ENCODE results near the gene FREM1. TPM values are rescaled to one million over a fixed set of nuclear protein-coding genes. Genes with fewer than 3 reads are reported as not detected.

Gene FREM1
- total and polyA plus RNA-seq, 2 of the 4 experiments (the other 2 are of a cell fraction): under 0.01 TPM; not detected in 1

- no TSS peak for BruUV-seq (replicated peaks)
- ATAC-seq (ENCODE audit: low read depth): no peak
Measured at GRCh38 chr9:14888272-14888671, 22.0 kb downstream of the FREM1 start.

More at GRCh38 chr9:14888272-14888671, 22.0 kb downstream of the FREM1 start:
- no peak for DNase-seq
- Histone ChIP-seq H3K9me3 (ENCODE audit: control insufficient read depth, insufficient read depth, low read length) (no peaks in the 10 kb centered on the region), H3K14ac (replicated peaks; ENCODE audit: low read depth, low read length) (no peak overlapping the region), H3K4me1 (ENCODE audit: control insufficient read depth, insufficient read depth, low read length) (no peaks in the 10 kb centered on the region), H3K36me3 (ENCODE audit: control insufficient read depth, insufficient read depth, low read length) (no peaks in the 10 kb centered on the region), H2BK5ac (ENCODE audit: low read depth, low read length, poor library complexity, severe bottlenecking) (no peak overlapping the region), H3K79me1 (ENCODE audit: low read depth in 1 of 2, low read length in 2 of 2) (no peaks in the 10 kb centered on the region), H2BK15ac (ENCODE audit: low read depth, low read length) (no peak overlapping the region), H2AFZ (replicated peaks; ENCODE audit: low read length, poor library complexity) (no peak overlapping the region), H2BK120ac (ENCODE audit: low read depth, low read length) (no peak overlapping the region), H2AK9ac (replicated peaks; ENCODE audit: low read depth, low read length, poor library complexity) (no peak overlapping the region), H4K5ac (ENCODE audit: low read depth, low read length) (no peak overlapping the region), H3K4ac (ENCODE audit: low read depth, low read length) (no peak overlapping the region), H3K27me3 (ENCODE audit: control insufficient read depth, insufficient read depth, low read length) (no peaks in the 10 kb centered on the region), H3K23ac (ENCODE audit: low read depth, low read length) (no peak overlapping the region), H3K4me3 (ENCODE audit: insufficient read depth, low read depth, low read length) (no peak overlapping the region), H3K9ac (ENCODE audit: low read depth, low read length) (no peak overlapping the region), H3K56ac (ENCODE audit: extremely low read depth, insufficient read depth, low read length) (no peak overlapping the region), H4K8ac (ENCODE audit: low read depth in 2 of 2, low read length in 2 of 2) (no peak overlapping the region), H3K18ac (ENCODE audit: low read depth, low read length) (no peak overlapping the region), H2AK5ac (ENCODE audit: low read depth, low read length) (no peak overlapping the region), H3K9me1 (ENCODE audit: insufficient read depth, low read length) (no peaks in the 10 kb centered on the region), H4K91ac (ENCODE audit: insufficient read depth, low read depth, low read length) (no peak overlapping the region), H3K27ac (ENCODE audit: insufficient read depth, low read length) (no peak overlapping the region), H4K20me1 (ENCODE audit: insufficient read depth, low read length) (no peaks in the 10 kb centered on the region), H2BK20ac (ENCODE audit: low read depth, low read length) (no peak overlapping the region), H3K4me2 (ENCODE audit: low read depth, low read length) (no peak overlapping the region)
- dilution Hi-C loops (cut with HindIII; ENCODE audit: low sequenced_read_pairs, unreplicated experiment) (no loop called here), intact Hi-C loops (cut with micrococcal nuclease) (no loop called here), in situ Hi-C loops (cut with MboI; ENCODE audit: low sequenced_read_pairs) (no loop called here)
- POLR2A ChIA-PET (ENCODE audit: unreplicated experiment): no interaction called here
- no CpG with 5 or more reads among the region's 1 CpG for WGBS, 2 experiments (ENCODE audit: extremely low coverage in 2 of 2, insufficient read length in 1 of 2)
- CTCF ChIA-PET: no interaction called here
- TF ChIP-seq CHD1 (IDR thresholded peaks at IDR 0.05; ENCODE audit: low read depth, low read length): no peak
- no peak for TF ChIP-seq CEBPB (IDR thresholded peaks at IDR 0.05; ENCODE audit: low read depth, low read length)
- TF ChIP-seq MXI1 (IDR thresholded peaks at IDR 0.05; ENCODE audit: borderline replicate concordance, low read depth, low read length): no peak
- no peak for TF ChIP-seq USF2 (IDR thresholded peaks at IDR 0.05; ENCODE audit: low read depth, low read length)
- no peak for TF ChIP-seq CTCF (conservative IDR thresholded peaks at IDR 0.05; ENCODE audit: low read depth, low read length)

Measured in IMR-90 (cell line).